T-helper 22 cell (primary cell): Measurements from ENCODE around the gene DRD4.

Experiments used
- DNase-seq: peaks from one replicate; pipeline ENCODE4 v3.0.0-alpha.2; 2020; ENCODE audit warnings: low read depth

Gene DRD4

DNA sequence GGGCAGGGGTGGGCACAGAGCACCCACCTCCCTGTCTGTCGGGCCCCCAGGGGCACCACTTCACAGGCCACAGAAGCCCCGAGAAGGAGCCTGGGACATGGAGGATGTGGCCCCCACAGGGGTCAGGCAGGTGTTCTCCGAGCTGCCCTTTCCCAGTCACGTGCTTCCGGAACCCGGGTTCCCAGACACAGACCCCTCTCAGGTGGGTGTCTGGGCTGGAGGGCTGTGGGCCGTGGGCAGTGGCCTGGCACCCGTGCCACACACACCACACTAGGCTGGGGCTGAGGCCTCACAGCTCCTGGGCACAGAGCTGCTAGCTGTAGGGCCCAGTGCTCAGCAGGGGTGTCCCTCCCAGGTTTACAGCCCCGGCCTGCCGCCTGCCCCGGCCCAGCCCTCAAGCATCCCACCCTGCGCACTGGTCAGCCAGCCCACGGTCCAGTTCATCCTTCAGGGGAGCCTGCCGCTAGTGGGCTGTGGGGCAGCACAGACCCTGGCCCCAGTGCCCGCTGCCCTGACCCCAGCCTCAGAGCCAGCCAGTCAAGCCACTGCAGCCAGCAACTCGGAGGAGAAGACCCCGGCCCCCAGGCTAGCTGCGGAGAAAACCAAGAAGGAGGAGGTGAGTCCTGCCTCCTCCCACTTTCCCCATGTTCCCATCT lies 26.8 kb upstream of the DRD4 start:
- no peak for DNase-seq

DNA sequence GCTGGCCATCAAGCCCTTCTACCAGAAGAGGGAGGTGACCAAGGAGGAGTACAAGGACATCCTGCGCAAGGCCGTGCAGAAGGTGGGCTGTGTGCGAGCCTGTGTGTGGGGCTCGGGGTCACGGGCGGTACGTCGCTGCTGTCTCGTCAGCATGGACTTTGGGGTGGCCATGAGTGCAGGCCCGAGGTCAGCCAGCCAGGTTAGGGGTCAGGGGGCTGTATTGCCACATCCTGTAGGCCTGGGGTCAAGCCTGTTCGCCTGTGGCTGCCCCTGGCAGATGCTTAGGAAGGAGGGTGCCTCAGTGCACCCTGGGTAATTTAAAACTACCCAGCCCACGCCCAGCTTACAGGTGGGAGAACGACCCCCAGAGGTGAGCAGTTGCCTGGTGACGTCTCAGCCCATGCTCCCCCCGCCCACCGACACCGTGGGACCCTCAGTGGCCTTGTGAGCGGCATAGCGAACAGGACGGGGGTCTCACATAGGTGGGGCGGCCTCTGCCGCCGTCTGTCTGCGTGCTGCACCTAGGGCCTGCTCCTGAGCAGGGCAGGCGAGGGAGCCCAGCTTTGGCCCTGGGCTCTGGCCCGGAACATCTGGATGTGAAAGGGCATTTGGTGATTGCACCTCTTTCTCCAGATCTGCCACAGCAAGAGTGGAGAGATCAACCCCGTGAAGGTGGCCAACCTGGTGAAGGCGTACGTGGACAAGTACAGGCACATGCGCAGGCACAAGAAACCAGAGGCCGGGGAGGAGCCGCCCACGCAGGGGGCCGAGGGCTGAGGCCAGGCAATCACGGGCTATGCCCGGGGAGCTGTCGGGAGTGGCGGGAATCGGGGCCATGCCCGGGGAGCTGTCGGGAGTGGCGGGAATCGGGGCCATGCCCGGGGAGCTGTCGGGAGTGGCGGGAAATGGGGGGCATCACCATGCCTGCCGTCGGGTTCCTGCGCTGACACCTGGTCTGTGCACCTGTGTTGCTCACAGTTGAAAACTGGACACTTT lies 25.8 kb upstream of the DRD4 start:
- DNase-seq = no peak

GRCh38 chr11:612201-612960 lies 24.7 kb upstream of the DRD4 start:
- DNase-seq = no peak

DNA sequence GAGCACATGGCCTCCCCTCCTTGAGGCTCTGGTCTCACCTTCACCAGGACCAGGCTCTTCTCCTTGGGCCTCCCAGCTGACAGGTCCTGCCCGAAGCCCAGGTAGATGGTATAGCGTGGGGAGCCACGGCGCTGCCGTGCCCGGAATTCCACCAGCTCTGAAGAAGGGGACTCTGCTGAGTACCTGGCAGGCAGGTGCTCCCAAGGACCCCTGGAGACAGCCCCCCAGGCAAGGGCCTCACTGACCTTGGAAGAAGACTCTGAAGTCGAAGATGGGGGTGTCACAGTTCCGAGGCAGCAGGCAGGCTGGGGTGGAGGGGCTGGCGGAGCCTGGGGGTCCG lies 24.1 kb upstream of the DRD4 start:
- DNase-seq = no peak

DNA sequence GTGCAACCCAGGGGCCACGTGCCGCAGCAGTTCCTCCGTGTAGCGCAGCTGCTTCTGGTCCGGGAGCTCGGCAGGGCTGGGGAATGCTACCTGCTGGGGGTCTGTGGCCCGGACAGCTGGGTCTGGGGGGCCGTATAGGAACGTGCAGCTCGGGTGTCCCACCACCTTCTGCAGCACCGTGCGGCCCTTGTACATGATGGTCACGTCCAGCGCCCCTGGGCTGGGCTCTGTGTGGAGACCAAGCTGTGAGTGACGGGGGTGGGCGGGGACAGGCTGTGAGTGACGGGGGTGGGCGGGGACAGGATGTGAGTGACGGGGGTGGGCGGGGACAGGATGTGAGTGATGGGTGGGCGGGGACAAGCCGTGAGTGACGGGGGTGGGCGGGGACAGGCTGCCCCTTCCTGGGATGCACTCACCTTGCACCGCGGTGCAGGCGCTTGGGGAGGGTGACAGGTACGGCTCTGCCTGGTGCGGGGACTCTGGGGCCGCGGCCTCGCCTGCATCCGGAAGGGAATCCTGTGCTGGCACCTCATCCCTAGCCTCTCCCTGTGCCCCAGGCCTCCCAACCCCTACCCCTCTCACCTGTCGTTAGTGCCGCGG lies 23.6 kb upstream of the DRD4 start:
- DNase-seq = peak; percentile 84

GRCh38 chr11:614021-614622 lies 22.9 kb upstream of the DRD4 start:
- no peak for DNase-seq

DNA sequence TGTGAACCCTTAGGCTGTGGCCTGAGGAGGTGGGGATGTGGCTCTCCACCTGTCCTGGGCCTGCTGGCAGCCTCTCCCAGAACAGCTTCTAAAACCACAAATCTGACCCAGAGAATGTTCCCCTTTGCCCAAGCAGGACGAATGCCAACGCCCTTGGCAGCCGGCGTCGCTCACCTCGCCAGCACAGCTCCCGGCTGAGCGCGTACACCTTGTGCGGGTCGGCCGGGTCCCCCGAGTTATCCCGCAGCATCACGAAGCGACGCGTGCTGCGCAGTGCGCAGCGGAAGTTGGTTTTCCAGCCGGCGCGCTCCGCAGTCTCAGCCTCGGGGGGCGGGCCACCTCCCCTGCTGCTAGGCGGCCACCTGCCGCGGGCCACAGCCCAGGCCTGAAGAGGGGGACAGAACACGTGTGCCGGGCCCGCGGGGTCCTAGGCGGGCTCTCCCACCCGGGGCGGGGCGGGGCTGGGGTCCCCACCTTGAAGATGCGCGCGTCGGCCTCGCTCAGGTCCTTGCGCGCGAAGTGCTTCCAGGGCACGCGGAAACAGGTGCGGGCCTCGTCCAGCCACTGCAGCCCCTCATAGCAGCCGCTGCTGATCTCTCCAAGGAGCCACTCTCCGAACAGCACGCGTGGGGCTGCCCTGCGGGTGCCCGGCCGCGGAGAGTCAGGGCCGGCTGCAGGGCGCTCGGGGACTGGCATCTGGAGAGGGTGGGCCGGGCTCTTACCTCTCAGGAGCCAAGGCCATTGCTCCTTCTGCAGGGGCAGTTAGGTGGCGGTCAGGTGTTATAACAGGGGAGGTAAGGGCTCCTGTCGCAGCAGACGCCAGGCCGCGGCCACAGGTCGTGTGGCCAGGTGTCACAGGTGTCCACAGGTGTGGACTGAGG lies 22.2 kb upstream of the DRD4 start:
- no peak for DNase-seq

- peak; percentile 85 for DNase-seq
Measured at GRCh38 chr11:615504-616319, 21.4 kb upstream of the DRD4 start, which contains the start of gene IRF7. Gene IRF7, minus strand, starts transcription at chr11:615950. Its CDS starts 586 bp downstream, at chr11:615364.

- no peak for DNase-seq
Measured at GRCh38 chr11:616320-617198, 20.5 kb upstream of the DRD4 start.

DNA sequence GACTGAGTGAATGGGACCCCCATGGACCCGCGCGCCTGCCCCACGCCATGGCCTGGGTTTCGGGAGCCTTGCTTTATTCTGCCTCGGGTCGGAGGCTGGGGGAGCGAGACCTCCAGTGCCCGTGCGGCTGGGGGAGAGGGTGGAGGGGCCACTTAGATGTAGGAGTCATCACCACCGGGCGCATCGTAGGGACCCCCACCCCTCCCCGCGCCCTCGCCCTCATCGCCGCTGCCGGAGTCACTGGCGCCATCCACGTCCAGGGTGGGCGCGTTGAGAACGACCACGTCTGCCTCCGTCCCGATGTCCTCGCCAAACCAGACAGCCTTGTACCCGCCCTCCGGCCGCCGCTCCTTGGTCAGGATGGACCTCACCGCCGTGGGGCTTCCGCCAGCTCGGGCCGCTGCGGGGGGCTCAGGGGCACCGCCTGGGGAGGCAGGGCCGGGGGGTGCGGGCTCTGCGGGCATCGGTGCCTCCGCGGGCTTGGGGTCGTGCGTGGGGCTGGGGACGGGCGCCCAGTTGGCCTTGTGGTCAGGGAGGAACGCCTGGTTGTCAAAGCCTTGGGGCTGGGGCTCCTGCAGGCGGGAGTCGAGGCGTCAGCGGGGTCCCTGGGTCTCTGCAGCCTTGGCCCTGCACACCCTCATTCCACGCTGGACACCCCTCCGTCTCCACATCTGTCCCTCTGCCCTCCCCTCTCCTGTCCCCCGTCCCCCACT lies 19.7 kb upstream of the DRD4 start:
- no peak for DNase-seq

- no peak for DNase-seq
Measured at GRCh38 chr11:617912-618682, 19.0 kb upstream of the DRD4 start.

DNA sequence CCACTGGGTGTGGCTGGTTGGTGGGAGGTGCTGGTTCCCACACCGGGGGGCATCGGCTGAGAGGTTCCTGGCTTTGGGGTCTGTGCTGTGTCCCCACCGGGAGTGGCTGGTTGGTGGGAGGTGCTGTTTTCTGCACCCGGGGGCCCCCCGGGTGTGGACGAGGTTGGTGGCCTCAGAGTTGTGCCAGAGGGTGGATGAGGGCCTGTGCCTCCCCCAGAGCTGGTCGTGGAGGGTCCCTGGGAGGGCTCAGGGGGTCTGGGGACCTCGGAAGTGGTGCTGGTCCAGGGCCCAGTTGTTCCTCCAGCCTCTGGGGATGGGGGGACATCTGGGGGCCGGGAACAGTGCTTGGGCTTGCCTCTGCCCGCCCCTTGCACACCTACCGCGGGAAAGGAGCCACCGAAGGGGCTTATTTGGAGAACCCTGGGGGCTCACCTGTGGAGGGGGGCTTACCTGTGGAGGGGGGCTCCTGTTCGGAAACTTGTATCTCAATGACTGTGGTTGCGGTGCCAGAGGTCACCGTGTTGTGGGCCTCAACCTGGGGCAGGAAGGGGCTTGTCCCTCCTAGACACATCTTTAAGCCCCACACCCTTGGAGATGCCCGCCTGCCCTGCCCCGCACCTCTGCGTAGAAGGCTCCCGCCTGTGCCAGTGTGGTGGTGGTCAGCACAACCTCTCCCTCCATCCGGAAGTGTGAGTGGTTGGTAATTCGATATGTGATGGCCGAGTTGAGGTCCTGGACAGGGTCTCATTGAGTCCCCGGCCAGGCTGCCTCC lies 18.0 kb upstream of the DRD4 start:
- no peak for DNase-seq

DNA sequence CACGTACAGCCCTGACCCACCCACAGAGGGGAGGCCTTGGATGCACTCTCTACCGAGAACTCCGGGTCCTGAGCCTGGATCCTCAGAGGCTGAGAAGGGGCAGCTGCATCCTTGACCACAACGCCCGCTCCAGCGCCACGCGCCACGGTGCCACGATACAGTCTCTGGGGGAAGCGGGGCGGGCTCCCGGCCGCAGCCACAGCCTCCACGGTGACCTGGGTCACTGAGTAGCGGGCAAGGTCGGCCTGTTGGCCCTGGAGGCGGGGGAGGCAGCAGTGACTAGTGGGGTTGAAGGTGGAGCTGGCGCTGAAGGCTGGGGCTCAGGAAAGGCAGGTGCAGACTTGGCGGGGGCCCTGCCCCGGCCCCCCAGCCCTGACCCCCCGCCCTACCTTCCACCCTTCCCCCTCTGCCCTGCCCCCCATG lies 17.4 kb upstream of the DRD4 start:
- no peak for DNase-seq

GRCh38 chr11:620201-620600 lies 16.9 kb upstream of the DRD4 start:
- DNase-seq = no peak

DNA sequence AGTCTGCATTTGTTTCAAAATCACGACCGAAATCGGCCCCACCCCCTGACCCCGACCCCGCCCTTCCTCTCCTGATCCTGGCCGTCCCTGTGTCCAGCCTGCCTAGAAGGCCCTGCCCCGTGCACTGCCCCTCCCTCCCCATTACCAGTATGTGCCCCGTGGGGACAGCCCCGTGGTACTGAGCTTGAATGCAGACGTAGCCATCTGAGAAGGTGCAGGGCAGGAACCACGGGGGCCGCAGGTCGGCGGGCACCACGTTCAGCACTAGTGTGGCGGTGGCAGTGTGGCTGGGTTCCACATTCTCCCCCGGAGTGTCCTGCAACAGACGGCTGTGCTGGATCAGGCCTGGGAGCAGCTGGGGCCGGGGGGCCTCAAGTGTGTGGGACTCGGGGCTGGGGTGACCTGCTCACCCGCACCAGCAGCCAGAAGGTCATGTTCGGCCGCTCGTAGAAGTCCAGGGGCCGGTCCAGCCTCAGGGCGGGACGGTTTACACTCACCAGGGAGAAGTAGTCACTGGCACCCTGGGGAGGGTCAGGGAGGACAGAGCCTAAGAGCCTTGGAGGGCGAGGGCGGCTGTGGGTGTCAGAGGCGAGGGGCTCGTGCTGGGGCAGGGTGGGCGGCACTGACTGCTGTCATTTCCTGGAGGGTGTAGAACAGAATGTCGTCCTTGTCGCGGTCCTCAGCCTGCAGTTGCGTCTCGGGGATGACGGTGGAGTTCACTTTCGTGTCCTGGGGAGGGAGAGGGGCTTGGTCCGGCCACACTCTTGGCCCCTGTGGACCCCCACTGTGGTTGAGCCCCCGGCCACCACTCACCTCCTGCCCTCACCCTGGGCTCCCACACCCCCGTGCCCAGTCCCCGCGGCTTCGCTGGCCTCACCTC lies 15.9 kb upstream of the DRD4 start:
- DNase-seq = no peak

- DNase-seq = no peak
Measured at GRCh38 chr11:621838-622237, 15.2 kb upstream of the DRD4 start.
